ENCODE results near the gene SCML1.
A peak's percentile ranks its signal among the peaks of the same experiment; 100 is the strongest.

The SCML1 gene

DNA sequence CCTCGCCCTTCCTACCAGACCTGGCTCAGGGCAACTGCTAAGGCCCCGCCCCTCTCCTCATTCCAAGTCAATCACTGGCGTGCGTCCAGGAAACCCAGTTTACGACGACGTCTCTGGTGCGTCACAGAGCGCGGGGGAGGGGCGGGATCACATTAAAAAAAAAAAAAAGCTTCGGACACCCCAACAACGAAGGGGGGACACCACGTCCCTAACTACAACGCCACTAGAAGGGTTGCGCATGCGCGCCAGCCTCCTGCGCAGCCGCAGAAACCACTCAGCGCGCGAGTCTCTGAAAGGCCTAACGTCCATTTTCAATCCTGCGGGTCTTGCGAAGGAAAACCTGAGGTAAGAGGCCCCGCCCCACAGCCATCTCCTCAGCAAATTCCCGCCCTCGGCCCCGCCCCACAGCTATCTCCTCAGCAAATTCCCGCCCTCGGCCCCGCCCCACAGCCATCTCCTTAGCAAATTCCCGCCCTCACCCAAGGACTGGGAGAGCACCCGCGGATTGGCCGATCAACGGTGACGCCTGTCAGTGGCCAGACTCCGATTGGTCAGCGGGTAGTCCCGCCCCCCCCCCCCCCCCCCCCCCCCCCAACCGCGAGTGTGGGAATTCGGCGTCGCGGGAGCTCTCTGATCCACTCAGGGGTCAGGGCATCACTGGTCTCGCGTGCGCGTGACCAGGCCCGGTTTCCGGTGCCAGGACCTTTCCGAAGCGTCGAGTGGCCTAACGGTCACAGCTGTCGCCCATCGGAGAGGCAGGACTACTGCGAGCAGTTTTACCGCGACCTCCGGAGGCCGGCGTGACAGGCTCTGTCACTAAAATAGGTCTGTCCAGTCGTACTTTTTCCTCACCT lies at the start of gene SCML1:
Gene SCML1, plus strand, starts transcription at position 638 of the 854 bp plus-strand sequence. CDS start 6,694 bp downstream, outside the sequence.
- peak; percentile 83 to 92 for DNase-seq

- DNase-seq, result no peak
Measured at GRCh38 chrX:17687648-17688047, 49.6 kb upstream of the SCML1 start.

DNA sequence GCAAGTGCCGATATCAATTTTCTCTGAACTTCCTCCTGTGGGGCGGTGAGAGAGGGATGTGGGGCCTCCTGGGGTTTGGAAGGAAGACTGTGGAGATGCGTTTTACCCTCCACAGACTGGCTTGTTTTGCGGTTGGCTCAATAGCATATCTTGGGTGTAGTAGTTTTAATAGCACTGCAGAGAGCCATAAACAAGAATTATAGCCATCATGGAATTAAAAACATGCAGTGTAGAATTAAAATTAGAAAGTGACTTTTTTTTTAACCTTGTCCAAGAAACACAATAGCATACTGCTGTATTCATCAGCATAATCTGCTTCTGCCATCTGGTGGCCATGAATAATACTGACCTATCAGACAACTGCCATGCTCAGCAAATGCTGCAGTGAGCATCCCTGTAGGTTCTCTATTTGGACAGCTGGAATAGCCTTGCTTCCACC lies 47.3 kb upstream of the SCML1 start:
- DNase-seq, result peak; percentile 29 to 60

DNA sequence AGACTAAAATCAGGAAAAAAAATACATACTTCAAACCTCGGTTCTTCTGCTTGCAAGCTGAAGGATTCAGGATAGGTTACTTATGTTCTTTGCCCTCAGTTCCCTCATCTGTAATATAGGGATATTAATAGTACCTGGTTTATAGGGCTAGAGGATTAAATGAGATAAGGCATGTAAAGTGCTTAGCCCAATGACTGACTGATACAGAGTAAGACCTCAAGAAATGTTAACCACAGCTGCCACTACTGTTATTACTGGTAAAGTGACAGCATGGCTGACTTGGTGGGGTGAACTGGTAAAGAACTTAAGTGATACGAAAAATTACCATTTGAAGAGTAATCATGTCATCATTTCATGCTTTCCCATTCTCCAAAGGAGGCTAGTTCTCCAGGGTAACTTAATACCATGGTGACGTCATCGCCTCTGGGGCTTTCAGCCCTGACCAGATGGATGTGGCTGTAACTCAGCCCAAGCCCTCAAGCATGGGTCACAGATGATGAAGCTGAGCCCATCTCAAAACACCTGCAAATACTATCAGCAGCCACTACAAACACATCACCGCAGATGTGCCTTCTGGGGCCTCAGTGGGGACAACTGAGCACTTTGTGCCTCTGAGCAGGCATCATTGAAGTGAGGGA lies 44.5 kb upstream of the SCML1 start:
- DNase-seq, result no peak

DNA sequence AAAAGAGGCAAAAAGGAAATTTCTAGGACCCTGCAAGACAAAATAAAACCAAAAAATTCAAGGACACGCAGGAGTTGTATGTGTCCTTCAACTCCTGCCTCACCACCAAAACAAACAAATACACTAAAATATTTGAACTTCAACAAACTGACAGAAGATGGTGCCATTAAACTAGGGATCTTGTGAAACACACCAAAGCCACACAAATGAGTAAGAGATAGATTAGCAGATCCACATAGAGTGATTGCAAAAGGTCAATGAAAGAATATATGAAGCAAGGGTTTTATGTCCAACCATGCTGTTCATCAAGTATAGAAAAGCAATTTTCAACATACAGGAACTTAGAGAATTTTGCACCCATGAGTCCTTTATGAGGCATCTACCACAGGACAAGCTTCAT lies 40.1 kb upstream of the SCML1 start:
- no peak for DNase-seq

DNA sequence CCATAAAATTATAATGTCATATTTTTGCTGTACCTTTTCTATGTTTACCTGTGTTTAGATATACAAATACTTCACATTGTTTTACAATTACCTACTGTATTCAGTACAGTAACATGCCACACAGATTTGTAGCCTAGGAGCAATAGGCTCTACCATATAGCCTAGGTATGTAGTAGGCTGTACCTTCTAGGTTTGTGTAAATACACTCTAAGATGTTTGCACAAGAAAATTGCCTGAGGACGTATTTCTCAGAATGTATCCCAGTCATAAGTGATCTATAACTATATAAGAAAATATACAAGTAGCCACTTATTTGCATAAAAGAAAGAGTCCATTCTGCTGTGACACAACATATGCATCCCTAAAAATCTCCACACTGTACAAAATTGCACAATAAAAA lies 36.3 kb upstream of the SCML1 start:
- DNase-seq, result no peak

GRCh38 chrX:17703201-17703600 lies 34.1 kb upstream of the SCML1 start:
- DNase-seq, result no peak

DNA sequence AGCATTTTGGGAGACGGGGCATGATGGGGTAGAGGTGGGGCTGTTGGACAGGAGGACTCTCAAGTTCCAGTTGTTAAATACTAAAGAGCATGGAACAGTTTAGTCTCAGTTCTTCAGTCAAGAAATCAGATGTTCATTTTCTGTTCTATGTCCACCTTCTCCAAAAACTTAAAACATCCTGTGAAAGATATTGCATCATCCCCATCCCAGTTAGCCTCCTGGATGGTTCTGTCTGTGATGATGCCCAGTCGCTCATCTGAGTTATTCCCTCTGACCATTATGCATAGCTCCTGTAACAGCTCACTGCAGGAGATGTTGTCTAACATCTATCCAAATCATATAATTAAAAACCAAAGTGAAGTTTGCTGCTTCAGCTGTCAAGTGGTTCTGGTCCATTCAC lies 32.1 kb upstream of the SCML1 start:
- DNase-seq, result no peak

- DNase-seq, result no peak
Measured at GRCh38 chrX:17706676-17707075, 30.6 kb upstream of the SCML1 start.

DNA sequence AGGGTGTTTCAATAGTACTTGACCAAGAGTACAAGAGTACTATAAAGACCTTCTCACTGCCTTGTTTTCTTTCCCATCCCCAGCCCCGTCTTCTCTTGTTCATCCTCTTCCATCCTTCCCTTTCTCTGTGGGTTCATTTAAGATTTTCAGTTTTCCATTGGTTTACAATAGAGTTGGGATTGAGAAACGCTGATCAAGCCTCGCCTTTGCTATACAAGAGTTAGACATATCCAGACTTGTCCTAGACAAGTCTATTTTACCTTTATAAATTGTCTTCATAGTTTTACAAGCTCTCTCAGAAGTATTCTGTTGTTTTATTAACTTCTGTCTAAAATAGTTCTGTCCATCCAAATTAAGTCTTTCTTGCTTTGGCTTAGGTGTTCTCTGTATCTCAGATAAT lies 29.6 kb upstream of the SCML1 start:
- no peak for DNase-seq

DNA sequence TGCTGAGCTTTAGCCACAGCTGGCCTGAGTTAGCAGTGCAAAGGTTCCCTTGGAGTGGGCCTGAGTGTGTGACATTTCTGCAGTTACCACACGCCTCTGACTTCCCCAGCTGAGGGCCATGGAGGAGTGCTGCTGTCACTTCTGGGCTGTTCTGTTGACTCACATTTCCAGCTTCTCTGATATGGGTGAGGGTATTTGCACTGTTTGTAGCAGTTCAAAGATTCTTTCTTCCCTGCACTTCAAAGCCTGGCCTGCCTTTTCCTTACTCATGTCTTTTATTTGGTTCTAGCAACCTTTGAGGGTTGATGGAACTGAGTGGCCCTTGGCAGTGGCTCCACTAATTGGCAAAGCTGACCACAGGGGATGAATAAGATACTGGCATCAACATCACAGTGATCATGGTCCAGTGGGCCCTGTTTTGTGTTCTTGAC lies 26.4 kb upstream of the SCML1 start:
- no peak for DNase-seq

DNA sequence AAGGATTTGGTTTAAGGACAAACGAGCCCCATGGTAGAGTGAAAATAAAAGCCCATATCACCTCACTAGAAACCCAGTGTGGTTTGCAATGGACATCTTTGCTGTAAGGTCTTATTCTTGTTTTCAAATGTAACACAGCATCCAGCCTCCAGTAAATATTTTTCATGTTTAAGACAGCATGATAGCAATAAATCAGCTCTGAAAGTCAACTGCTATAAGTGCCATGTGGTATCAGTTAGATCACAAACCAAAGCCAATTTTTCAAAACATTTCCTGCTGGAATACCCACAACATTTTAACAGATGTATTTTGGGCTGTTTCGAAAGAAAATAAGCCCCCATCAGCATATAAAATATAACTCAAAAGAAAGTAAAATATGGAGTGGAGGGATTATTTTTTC lies 24.0 kb upstream of the SCML1 start:
- no peak for DNase-seq

- no peak for DNase-seq
Measured at GRCh38 chrX:17718649-17719165, 18.6 kb upstream of the SCML1 start.

DNA sequence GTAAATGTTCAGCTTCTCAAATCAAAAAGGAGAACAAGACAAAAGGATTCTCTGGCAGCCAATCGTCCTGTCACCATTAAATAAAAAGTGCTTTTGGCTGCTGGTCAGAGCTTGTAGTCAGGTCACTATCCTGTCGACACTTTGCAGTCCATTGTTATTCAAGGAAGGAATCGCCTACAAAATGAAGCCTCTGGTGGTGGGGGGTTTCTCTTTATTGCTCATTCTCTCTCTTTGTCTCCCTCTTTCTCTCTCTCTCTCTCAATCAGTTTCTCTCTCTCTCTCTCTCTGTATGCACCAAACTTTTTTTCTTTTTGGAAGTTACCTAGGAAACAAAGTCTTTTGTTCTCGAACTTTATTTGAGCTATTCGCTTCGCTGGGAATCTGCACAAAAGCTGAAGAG lies 17.6 kb upstream of the SCML1 start:
- no peak for DNase-seq

- no peak for DNase-seq
Measured at GRCh38 chrX:17721715-17722114, 15.6 kb upstream of the SCML1 start.

DNA sequence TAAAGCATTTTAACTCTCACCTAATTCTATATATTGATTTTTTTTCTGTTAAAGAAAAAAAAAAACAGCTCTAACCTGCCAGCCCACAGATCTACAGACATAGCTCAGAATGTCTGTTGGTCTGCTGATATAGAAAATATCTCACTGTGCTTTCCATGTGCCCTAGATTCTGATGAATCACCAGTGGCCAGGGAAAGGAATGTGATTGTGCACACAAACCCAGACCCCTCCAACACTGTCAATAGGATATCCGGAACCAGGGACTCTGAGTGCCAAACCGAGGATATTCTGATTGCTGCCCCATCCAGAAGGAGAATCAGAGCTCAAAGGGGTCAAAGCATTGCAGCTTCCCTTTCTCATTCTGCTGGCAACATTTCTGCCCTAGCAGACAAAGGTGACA lies 12.1 kb upstream of the SCML1 start:
- DNase-seq, result no peak

- no peak for DNase-seq
Measured at GRCh38 chrX:17732138-17732783, 5.0 kb upstream of the SCML1 start.

GRCh38 chrX:17735406-17735805 lies 1.9 kb upstream of the SCML1 start:
- no peak for DNase-seq

DNA sequence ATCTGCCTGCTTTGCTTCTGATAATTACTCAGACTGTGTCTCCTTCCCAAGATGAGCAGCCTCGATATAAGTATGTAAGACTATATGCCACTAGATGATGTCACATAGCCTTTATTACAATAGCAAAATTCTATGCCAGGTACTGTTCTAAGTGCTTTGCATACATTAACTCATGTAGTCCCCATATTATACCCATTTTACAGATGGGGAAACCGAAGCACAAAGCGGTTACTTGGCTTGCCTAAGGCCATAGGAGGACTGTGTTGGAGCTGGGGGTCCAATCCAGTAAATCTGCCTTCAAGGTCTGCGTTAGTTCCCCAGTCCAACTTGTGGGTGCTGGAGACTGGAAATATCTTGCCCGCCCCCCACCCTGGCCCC lies 826 bp upstream of the SCML1 start:
- DNase-seq, result no peak

DNA sequence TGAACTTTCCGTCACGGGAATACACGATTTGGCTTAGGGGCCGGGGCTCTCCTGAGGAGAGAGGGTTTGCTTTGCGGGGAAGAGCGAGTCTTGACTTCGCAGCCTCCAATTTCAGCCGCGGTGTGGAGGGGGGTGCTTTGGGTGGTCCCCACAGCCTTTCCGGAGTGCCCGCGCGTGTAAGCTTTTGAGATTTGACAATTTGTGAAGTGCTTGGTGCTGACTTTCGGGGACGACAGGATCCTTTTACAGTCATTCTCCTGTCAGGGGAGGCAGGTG lies 355 bp downstream of the SCML1 start:
- no peak for DNase-seq

- no peak for DNase-seq
Measured at GRCh38 chrX:17737986-17738713, 857 bp downstream of the SCML1 start.

GRCh38 chrX:17738737-17739535 lies 1.6 kb downstream of the SCML1 start:
- no peak for DNase-seq
